Hepatic stellate cell (primary cell): Measurements from ENCODE around the gene GLRX5.
"Not testable (repeated sequence)": the region's sequence is repeated elsewhere in the genome, so short reads cannot be mapped to it uniquely, and the experiment has no call there.

Experiments
- DNase-seq: peaks from one replicate; pipeline ENCODE4 v3.0.0; 2011; ENCODE audit warnings: low spot score

GLRX5 gene

DNA sequence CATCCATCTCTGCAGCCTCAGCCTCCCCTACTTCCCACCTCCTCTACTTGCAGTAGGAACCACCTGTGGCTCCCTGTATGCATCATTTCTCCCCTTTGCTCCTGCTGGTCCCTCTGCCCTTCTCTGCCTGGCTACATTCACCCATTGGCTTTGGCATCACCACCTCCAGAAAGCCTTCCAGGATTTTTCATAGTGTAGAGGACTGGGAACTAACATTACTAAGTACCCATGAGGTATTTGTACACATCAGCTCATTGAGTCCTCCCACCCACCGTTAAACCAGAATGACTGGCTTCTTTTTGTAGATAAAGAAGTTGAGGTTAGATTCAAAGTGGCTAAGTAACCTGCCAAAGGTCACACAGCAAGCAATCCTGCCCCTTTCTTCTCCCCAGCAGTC, 35.5 kb upstream of the GLRX5 start:
- no peak for DNase-seq

DNA sequence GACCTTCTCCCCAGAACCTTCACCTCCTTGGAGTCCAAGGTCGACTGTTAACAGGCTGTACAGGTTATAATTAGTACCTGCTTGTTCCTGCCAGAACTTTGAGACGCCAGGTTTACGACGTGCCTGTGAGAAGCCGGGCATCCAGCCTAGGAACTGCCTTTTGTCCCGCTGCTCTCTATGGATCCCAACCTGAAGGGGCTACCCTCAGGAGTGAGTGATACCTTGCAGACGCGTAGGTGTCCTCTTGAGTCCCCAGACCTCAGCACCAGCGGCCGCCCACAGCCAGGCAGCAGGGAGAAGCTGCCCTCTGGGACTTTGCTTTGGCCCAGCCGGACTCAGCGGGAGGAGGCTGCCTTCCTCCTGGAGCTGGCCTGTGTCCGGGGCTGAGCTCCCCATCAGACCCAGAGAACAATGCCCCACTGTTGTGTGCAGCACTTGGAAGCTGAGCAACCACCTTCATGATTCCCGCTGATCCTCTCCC, 34.6 kb upstream of the GLRX5 start:
- no peak for DNase-seq

DNA sequence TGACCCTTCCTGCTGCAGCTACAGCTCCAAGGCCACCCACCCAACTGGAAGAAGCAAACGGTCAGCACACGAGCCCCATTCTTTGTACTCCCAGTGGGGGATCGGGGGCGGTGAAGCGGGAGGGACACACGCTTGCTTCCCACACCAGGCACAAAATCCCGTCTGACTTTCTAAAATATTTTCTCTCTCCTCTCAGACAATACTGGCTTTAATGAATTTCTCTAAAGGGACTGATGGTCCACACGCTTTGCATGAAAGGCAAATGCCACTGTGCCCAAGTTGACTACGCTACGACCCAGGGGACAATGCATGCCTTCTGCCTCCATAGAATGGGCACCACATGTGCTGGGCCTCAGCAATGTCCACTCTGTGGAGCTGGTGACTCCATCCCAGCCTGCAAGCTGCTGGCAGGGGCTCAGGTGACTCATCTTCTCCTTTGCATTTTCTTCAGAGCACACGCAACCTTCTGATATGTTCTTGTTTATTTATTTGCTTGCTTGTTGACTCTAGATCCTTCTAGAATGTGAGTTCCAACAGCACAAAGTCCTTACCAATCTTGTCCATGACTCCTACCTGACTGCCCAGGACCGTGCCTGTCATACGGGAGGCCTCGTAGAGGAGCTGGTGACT, 34.0 kb upstream of the GLRX5 start:
- DNase-seq: peak; percentile 83

DNA sequence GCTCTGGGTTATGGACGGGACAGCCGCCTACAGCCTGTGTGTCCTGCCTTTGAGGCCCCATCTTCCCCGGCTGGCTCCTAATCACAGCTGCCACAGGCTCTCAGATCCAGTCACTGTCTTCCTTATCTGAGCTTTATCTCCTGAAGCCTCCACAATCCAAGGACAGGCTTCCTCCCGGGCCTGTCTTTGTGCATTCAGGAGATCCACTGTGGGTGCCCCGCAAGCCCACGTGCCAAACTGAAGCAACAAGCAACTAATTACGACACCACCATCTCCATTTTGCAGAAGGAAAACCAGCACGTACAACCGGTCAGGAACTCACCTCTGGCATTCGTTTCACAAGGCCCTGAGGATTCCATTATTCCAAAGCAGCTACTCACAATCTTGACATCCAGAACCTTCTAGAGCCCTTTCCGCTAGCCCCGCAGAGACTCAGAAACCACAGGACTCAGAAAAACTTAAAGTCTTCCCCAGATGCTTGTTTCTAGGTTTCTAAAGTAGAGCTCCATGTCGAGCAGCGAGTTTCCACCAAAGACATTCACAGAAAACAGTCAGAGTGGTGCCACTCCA, 32.4 kb upstream of the GLRX5 start:
- DNase-seq: no peak

DNA sequence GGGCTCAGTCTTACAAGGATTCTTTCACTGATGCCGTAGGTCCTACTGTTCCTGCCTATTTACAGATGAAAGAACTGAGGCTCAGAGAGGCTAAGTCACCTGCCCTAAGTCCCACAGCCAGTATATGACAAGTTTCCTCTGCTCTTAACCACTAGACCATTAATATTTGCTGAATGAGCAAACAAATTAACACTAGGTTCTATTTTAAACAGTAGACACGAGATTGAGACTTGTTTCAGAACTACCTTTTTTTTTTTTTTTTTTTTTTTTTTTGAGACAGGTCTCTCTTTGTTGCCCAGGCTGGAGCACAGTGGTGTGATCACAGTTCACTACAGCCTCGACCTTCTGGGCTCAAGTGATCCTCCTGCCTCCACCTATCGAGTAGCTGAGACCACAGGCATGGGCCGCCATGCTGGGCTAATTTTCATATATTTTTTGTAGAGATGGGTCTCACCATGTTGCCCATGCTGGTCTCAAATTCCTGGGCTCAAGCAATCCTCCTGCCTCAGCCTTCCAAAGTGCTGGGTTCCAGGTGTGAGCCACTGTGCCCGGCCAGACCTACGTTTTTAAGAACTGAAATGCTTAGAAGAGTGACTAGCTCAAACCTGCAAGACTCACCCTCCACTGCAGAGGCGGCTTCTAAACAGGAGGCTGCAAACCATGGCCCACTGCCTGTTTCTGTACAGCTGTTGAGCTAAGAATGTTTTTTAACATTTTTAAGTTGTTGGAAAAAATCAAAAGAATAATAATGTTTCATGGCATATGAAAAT, 31.3 kb upstream of the GLRX5 start:
- DNase-seq: no peak

DNA sequence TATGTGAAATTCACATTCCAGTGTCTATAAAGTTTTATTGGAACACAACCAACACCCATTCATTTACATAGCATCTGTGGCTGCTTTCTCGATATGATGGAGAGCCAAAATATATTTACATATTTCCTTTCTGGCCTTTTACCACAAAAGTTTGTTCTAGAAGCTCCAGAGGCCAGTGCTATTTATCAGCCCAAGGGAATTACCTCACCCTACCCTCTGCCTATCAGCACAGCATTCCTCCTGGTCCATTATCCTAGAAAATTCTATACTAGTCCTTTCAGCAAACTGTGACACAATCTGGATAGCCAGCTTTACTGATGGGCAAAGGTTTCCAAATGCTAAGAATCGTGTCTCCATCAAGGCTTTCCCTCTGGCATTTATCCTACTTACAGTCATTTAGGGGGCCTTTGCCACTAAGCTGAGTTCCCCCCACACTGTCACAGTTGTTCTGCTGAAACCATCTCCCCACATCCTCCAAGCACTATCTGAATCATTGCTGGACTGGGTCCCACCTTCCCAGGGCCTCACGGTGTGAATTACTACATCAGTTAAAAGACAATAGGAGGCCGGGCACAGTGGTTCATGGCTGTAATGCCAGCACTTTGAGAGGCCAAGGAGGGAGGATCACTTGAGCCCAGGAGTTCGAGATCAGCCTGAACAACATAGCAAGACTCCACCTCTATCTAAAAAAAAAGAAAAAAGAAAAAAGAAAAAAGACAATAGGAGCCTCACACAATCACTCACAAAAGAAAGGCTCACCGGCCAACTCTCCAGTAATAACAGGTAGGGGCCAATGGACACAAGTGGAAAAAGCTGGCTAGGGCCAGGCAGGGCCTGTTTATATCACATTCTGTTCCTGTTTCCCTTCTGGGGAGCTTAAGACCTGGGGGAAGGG, 30.5 kb upstream of the GLRX5 start:
- DNase-seq: peak; percentile 87

DNA sequence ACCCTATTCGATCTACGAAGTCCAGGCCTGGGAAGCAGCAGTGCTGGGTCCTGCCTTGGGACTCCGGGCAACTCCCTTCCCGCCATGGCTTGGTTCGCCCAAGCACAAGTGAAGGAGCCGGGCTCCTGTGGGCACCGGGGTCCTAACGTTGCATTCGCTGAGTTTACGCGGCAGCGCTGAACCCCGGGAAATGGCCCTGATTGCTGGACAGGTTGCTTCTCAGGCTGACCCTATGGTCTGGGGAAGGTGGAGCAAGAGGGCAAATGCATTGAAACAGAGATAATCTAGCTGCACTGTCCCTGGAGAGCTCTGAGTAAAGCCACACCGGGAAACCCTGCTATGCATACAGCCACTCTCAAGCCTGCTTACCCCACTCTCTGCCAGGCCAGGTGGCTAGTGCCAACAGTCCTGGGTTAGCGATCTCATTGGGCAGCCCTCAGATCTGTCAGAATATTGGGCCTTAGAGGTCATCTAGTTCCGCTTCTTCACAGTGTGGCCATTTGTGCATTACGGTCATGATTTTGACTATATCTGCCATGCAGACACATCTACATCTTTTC, 29.7 kb upstream of the GLRX5 start:
- DNase-seq: no peak

DNA sequence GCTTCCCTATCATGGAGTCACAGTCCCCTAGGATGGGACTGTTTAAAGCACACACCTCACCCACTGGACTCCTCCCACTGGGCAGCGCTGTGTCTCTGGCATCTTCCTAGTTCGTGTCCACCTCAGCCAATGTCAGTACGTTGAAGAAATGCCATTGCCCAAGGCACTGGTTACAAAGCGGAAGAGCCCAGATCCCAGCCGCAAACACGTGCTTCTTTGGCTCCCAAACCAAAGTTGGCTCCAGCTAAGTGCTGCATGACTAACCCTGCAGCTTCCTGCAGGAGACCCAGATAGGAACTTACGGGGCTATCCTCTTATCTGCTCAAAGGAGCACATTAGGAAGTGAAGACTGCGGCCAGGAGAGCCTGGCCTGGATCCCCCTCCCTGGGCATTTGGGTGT, 27.7 kb upstream of the GLRX5 start:
- peak; percentile 96 for DNase-seq

DNA sequence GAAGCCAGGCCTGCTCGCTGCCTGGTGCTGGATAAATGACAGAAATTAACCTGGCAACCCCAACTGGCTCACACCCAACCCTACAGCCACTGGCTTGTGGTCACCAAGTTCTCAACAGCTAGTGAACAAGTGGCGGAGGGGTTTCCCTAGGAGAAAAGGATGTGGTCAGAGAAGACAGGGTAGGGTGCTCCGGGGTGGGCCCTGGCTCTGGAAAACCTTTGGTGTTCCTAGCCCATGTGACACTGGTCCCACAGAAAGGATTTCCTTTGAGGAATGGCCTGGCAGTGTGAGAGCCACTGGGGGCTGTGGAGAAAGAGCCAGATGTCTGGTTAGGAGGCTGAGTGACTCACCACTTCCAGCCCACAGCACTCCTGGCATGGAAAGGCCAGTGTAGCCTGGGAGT, 27.1 kb upstream of the GLRX5 start:
- DNase-seq: peak; percentile 87

DNA sequence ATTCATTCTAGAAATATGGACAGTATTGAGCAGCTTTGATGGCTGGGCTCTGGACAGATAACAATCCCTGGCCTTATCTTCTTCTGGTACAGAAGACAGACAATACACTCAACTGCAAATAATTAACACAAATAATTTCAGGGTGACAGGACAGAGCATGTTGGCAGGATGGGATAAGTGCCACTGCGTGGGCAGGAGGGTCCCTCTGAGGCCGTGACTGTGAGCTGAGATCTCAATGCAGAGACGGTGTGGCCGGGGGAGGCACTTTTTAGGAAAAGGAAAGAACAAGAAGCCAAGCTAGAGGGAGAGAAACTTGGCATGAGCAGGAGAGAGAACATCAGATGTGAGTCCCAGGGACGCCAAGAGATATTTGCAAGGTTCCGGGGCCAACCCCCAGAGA, 26.5 kb upstream of the GLRX5 start:
- no peak for DNase-seq

DNA sequence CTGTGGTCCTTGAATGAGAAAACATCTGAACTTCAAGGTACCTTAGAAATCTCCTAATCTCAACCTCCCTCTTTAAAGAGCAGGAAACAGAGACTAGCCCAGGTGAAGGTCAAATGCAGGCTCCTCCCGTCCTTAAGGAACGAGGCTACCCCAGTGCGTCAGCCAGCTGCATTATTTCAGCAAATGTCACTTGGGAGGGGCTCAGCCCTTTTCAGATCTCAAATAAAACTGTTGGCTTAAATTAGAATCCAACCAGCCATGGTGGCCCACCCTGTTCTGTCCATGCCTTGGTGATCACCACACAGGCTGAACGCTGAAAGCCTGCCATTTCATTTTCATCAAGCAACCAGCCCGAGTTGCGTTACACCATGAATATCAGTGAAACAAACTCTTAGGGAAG, 25.4 kb upstream of the GLRX5 start:
- no peak for DNase-seq

DNA sequence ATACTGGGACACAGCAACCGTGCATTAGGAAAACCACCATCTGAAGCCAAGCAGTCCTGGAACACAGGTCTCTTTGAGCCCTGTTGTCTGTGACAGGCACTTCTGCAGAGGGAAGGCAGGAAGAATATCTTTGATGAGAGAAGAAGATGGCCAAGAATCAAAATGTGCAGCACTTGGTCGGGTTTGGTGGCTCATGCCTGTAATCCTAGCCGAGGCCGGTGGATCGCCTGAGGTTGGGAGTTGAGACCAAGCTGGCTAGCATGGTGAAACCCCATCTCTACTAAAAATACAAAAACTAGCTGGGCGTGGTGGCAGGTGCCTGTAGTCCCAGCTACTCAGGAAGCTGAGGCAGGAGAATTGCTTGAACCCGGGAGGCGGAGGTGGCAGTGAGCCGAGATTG, 24.5 kb upstream of the GLRX5 start:
- not testable (repeated sequence) for DNase-seq

DNA sequence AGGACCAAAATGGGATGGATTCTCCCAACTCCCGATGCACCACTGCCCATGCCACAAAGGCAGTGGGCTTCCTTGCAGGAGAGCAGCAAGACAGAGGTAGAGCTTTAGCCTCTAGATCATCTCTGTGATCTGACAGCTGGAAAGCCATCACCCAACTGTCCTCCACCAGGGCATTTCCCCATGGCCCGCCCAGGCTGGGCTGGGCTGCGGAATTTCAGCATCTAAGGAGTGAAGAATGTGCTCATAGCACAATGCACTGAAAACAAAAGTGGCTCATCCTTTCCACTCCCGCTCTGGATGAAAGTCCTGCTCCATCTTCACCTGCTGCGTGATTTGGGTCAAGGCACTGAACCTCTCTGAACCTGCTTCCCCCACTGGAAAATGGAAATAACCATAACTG, 24.0 kb upstream of the GLRX5 start:
- no peak for DNase-seq

DNA sequence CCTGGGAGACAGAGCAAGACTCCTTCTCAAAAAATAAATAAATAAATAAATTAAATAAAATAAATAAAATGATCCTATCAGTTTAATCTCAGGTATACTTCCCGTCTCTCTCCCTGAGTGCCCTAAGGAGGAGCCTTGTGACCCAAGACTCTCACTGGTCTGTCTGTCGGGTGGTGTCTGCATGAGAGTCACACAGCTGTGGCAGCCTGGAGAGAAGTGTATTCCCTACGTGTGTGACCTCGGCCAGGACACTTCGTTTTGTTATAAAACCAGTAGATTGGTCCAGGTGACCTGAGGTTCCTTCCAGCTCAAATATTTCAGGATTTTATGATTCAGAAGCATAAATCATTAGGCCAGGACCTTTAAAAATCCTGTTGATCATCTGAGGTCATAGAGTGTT, 23.2 kb upstream of the GLRX5 start:
- no peak for DNase-seq

DNA sequence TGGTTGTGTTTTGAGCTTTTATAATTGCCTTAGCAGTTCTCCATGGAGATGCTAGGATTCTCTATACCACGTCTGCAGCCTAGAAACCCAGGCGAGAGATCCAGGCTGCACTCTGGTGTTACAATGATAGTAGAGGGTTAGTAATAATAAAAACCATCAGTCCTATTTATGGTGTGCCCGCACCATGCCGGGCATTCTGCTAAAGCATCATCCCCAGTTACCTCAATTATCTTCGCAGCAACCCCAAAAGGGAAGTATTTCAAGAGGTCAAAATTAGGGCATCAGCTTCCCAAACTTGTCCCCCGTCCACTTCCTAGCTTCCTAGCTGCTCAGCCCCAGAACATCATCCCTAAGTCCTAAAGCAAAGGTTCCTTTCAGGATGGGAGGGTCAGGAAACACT, 21.6 kb upstream of the GLRX5 start:
- DNase-seq: no peak

DNA sequence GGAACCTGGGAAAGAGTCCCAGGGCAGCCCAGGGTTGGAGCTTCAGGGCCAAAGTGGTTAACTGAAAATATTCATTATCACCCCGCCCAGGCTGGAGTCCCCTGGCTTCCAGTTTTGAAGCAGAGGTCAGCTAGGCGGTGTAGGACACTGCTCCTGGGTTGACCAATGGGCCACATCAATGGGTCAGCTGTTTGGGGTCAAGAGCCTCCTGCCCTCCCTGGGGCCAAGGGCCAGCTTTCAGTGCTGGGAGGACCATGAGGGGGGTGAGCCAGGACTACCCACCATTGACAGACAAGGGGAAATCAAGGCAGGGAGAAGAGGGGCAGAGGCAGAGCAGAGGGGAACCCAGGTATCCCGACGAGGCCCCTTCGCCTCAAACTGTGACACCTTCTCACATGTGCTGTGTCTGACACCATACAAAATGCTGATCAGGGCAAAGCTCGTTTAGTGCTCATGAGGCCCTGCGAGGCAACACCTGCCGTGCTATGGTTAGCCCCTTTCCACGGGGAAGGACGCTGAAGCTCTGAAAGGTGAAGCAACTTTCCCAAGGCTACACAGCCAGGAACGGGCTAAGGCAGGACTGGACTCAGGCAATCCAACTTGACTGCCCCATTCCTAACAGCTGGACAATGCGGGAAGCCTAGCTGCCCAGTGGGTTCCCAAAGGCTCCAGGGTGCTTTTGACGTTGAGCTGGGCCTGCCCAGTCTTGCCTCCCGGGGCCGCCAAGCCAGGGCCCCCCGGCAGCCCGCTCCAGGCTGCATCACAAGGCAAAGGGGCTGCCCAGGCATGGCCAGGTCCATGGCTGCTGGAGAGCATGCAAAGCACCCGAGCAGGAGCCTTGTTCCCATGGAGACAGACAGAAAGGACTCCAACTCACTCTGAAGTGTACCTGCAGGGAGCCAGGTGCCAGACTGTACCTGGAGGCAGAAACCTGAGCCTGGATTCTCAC, 20.4 kb upstream of the GLRX5 start:
- DNase-seq: no peak

DNA sequence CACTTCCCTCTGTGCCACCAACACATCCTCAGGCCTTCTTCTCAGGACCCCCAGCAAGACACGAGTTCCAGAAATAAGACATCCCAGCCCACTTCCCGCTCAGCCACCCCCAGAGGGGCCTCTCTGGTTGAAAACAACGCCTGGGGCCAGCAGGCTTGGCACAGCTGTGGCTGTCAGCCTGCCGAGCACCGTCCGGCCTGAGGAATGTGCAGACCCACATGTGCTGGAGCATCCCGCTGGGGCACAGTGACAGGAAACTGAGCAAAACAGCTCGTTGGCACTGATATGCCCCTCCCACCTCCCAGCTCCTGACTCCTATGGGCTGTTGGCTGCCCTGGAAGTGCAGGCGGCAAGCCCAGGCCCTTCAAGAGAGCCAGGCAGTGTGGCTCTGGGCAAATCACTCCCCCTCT, 19.8 kb upstream of the GLRX5 start:
- DNase-seq: no peak

DNA sequence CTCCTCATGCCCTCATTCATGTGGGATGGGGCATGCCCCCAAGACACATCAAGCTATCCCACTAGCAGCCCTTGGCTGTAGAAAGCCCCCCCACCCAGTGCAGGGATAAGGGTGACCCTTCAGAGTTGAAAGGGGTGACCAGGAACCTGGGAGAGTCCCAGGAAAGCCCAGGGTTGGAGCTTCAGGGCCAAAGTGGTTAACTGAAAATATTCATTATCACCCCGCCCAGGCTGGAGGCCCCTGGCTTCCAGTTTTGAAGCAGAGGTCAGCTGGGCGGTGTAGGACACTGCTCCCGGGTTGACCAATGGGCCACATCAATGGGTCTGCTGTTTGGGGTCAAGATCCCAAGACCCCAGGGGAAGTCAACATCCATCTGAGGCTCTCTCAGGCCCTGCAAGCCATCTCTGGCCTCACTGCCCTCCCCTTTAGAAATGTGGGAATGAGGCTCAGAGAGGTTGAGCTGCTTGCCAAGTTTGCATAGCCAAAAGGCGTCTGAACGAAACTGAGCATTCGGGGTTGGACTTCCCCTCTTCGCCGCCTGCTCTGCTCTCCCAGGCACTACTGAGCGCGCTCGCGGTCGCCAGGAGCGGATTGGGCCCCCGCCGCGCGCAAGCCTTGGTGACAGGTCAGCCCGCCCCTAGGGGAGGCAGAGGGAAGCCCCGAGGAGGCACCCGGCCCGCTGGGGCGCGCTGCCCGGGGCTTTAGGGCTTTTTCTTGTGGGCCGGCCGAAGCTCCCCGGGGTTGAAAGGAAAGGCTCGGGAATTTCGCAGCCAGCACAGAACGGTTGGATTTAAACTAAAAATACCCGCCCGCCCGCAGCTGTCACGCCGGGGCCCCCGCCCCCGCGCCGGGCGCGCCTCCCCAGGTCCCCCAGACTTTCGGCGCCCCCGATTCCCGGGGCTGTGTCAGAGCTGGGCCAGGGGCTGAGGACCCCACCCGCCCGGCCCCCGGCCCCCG, 19.0 kb upstream of the GLRX5 start:
- peak; percentile 78 for DNase-seq

DNA sequence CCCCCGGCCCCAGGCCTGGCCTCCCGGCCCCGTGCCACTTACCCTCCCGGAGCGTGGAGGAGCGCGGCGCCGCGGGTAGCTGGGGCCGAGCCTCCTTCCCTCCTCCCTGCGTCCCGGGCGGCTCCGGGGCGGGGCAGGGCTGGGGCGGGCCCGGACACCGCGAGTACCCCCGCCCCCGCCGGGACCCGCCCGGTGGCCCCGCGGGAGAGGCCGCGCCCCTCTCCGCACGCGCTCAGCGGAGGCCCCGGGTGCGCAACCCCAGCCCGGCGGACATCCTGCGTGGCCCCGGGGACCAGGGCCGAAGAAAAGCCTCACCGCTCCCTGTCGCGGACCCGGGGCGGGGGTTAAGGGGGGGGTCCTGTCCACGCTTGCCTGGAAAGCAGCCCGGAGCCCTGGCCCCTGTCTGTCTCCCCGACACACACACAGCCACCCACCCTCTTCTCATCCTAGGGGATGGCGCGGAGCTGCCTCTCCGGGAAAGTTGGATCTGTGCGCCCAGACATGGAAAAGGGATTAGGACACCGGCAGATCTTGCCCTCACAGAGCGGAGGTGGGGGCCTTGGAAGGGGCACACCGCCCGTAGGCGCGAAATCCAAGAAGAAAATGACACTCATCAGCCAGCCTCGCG, 18.2 kb upstream of the GLRX5 start, which contains the start of gene SYNE3:
SYNE3 (minus strand) TSS at position 97 of the 628 bp plus-strand sequence. CDS start 40,829 bp downstream, outside the sequence.
- peak; percentile 81 for DNase-seq
